SKM-1 (cell line): ENCODE results near the gene DMXL2.
"Not testable (repeated sequence)": the region's sequence is repeated elsewhere in the genome, so short reads cannot be mapped to it uniquely, and the experiment has no call there.

ENCODE experiments used
- DNase-seq: peaks from one replicate; lab custom pipeline; 2025; ENCODE audit not compliant: unreplicated experiment; lab: John Stamatoyannopoulos, UW

The DMXL2 gene

GRCh38 chr15:51621936-51622603 lies 501 bp downstream of the DMXL2 start:
- peak; percentile 33 for DNase-seq

GRCh38 chr15:51621155-51621765 lies 1.3 kb downstream of the DMXL2 start:
- no peak for DNase-seq

GRCh38 chr15:51620641-51621040 lies 1.9 kb downstream of the DMXL2 start:
- no peak for DNase-seq

GRCh38 chr15:51620122-51620521 lies 2.4 kb downstream of the DMXL2 start:
- DNase-seq, result no peak

GRCh38 chr15:51619331-51620035 lies 3.1 kb downstream of the DMXL2 start:
- DNase-seq, result no peak

- DNase-seq, result no peak
Measured at GRCh38 chr15:51617886-51618285, 4.7 kb downstream of the DMXL2 start.

GRCh38 chr15:51613951-51614350 lies 8.6 kb downstream of the DMXL2 start:
- DNase-seq, result no peak

- not testable (repeated sequence) for DNase-seq
Measured at GRCh38 chr15:51612669-51613068, 9.9 kb downstream of the DMXL2 start.

- DNase-seq, result not testable (repeated sequence)
Measured at GRCh38 chr15:51603462-51603948, 19.1 kb downstream of the DMXL2 start.

- DNase-seq, result no peak
Measured at GRCh38 chr15:51603002-51603401, 19.6 kb downstream of the DMXL2 start.

GRCh38 chr15:51602484-51602883 lies 20.1 kb downstream of the DMXL2 start:
- no peak for DNase-seq

GRCh38 chr15:51601801-51602200 lies 20.8 kb downstream of the DMXL2 start:
- DNase-seq, result no peak

GRCh38 chr15:51600114-51600513 lies 22.5 kb downstream of the DMXL2 start:
- DNase-seq, result no peak

- no peak for DNase-seq
Measured at GRCh38 chr15:51589881-51590568, 32.5 kb downstream of the DMXL2 start.

- DNase-seq, result no peak
Measured at GRCh38 chr15:51588966-51589365, 33.6 kb downstream of the DMXL2 start.

- no peak for DNase-seq
Measured at GRCh38 chr15:51585986-51586385, 36.6 kb downstream of the DMXL2 start.

GRCh38 chr15:51580982-51581381 lies 41.6 kb downstream of the DMXL2 start:
- no peak for DNase-seq

GRCh38 chr15:51580385-51580784 lies 42.2 kb downstream of the DMXL2 start:
- no peak for DNase-seq

- DNase-seq, result no peak
Measured at GRCh38 chr15:51579012-51579411, 43.6 kb downstream of the DMXL2 start.

GRCh38 chr15:51577636-51578304 lies 44.8 kb downstream of the DMXL2 start:
- no peak for DNase-seq

- DNase-seq, result peak; percentile 79
Measured at GRCh38 chr15:51576911-51577500, 45.6 kb downstream of the DMXL2 start.
